GM12878 (cell line): ENCODE measurements around the gene C3orf70. TPM values are rescaled to one million over a fixed set of nuclear protein-coding genes. Genes with fewer than 3 reads are reported as not detected.

Experiments
- ATAC-seq: fragments of 200-7000 bp; cut with Tn5 transposase; 3 replicates; pipeline ENCODE4 v1.9.1; 2020; ENCODE audit warnings: mild to moderate bottlenecking, moderate library complexity
- BruUV-seq: library from RNA; stranded (reverse); fragments of 400-500 nt; replicated peaks from 2 replicates; lab custom pipeline; 2021; lab: Mats Ljungman, UMichigan
- CTCF ChIA-PET: fragments of 300-600 bp; sonication (Branson Sonifier 250); formaldehyde crosslinking; extraction: SDS; loops from one replicate; lab custom pipeline; 2021; ENCODE audit warnings: inconsistent platforms; lab: Yijun Ruan, JAX
- POLR2A ChIA-PET: fragments of 350-600 bp; formaldehyde crosslinking; extraction: SDS; loops from one replicate; lab custom pipeline; 2021; ENCODE audit warnings: inconsistent platforms; lab: Charles Lee
- RAD21 ChIA-PET: fragments of 300-600 bp; sonication (Branson Sonifier 250); formaldehyde crosslinking; loops from one replicate; lab custom pipeline; 2023; ENCODE audit warnings: antibody characterized with exemption; ENCODE audit not compliant: unreplicated experiment; lab: Charles Lee
- SMC1A ChIA-PET: fragments of 300-600 bp; sonication (Branson Sonifier 250); formaldehyde crosslinking; loops from one replicate; lab custom pipeline; 2023; ENCODE audit not compliant: unreplicated experiment, uncharacterized antibody; lab: Charles Lee
- DNase-seq: peaks from one replicate; pipeline ENCODE4 v3.0.0-alpha.2; 2011; ENCODE audit warnings: low read depth, low spot score
- FAIRE-seq: peaks from 3 replicates; lab custom pipeline; 2011; peaks lifted over from hg19 to GRCh38; lab: Jason Lieb, UNC
- H2AFZ ChIP-seq: 2 replicates; pipeline ENCODE4 v1.6.0; 2011; ENCODE audit warnings: low read depth, low read length, control low read depth; ENCODE audit not compliant: control insufficient read depth
- H3K27ac ChIP-seq: 2 replicates; pipeline ENCODE4 v1.5.1; 2011; ENCODE audit warnings: control low read depth; ENCODE audit not compliant: control insufficient read depth, insufficient read depth
- H3K27me3 ChIP-seq, 2 experiments: replicated peaks in 1 of 2; 2 replicates each; pipeline versions ENCODE4 v1.6.0 to v1.6.1; 2011; ENCODE audit warnings: low read length in 1 of 2; ENCODE audit not compliant: control insufficient read depth in 2 of 2, insufficient read depth in 2 of 2
- H3K36me3 ChIP-seq, 2 experiments: 2 replicates each; pipeline ENCODE4 v1.5.1; 2011; ENCODE audit warnings: low read length in 1 of 2; ENCODE audit not compliant: control insufficient read depth in 2 of 2, insufficient read depth in 2 of 2
- H3K4me1 ChIP-seq: 2 replicates; pipeline ENCODE4 v1.6.1; 2011; ENCODE audit warnings: mild to moderate bottlenecking, low read length, moderate library complexity, mixed read lengths; ENCODE audit not compliant: control insufficient read depth, insufficient read depth
- H3K4me2 ChIP-seq: 2 replicates; pipeline ENCODE4 v1.6.0; 2011; ENCODE audit warnings: control low read depth; ENCODE audit not compliant: control insufficient read depth, insufficient read depth
- H3K4me3 ChIP-seq: fragments of 200-600 bp; sonication (generic); 2 replicates; pipeline ENCODE4 v1.5.1; 2016
- H3K79me2 ChIP-seq: 2 replicates; pipeline ENCODE4 v1.6.0; 2011; ENCODE audit warnings: low read length; ENCODE audit not compliant: control insufficient read depth, insufficient read depth
- H3K9ac ChIP-seq: 2 replicates; pipeline ENCODE4 v1.8.0; 2011; ENCODE audit warnings: low read length, control low read depth, mixed read lengths; ENCODE audit not compliant: control insufficient read depth, insufficient read depth
- H3K9me3 ChIP-seq: replicated peaks from 3 replicates; pipeline ENCODE4 v1.5.1; 2011; ENCODE audit warnings: mild to moderate bottlenecking, low read length; ENCODE audit not compliant: control insufficient read depth, insufficient read depth
- H4K20me1 ChIP-seq: 2 replicates; pipeline ENCODE4 v1.6.0; 2011; ENCODE audit not compliant: control insufficient read depth, insufficient read depth
- PML ChIP-seq: IDR thresholded peaks from 2 replicates; pipeline ENCODE4 v1.6.1; 2012; ENCODE audit warnings: low read length, inconsistent platforms
- ZBED1 ChIP-seq: IDR thresholded peaks from 2 replicates; pipeline ENCODE4 v1.6.1; 2016; ENCODE audit warnings: borderline replicate concordance
- ZNF384 ChIP-seq: IDR thresholded peaks from 2 replicates; pipeline ENCODE4 v1.6.1; 2012; ENCODE audit warnings: low read depth, mild to moderate bottlenecking, low read length, improper control_type of control experiment, borderline replicate concordance
- WGBS: methylation state at CpG from one replicate; pipeline ENCODE4 v1.1.6; 2016; ENCODE audit warnings: low lambda C conversion rate; ENCODE audit not compliant: insufficient replicate concordance, insufficient coverage; ENCODE audit errors: missing lambda C conversion rate; 5-methylcytosine and 5-hydroxymethylcytosine counted together
- in situ Hi-C: fragments of 300-500 bp; cut with MboI; formaldehyde crosslinking; loops from 9 replicates; pipeline ENCODE4 v1.14.3; 2018; ENCODE audit warnings: mixed read lengths
- intact Hi-C: fragments of 100-400 bp; cut with micrococcal nuclease; formaldehyde crosslinking; loops from one replicate; pipeline ENCODE4 v1.14.2; 2022; ENCODE audit not compliant: unreplicated experiment
- polyA plus RNA-seq, 11 experiments: library from polyadenylated mRNA; depleted of rRNA in 4 of 11; unstranded in 6 of 11; stranded (reverse) in 5 of 11; fragments of >200 nt; fragmentation: Nextera tagmentation in 4 of 11; fragmentation: Illumina TruSeq in 1 of 11; extraction: Ambion mirVana in 4 of 11; extraction: Trizol in 1 of 11; gene quantifications; 1 replicate in 1 of 11; 2 replicates in 10 of 11; pipeline versions ENCODE4 v1.2.1 to v1.2.3, GENCODE V29; 2011 to 2016; ENCODE audit warnings: inconsistent platforms in 2 of 11, missing spikeins in 2 of 11, low read depth in 1 of 11
- total RNA-seq, 4 experiments: library from RNA; depleted of rRNA in 3 of 4; stranded (reverse); fragments of >200 nt in 3 of 4; fragmentation: Illumina TruSeq in 1 of 4; extraction: Trizol in 1 of 4; gene quantifications; 2 replicates each; pipeline versions ENCODE4 v1.2.1 to v1.2.3, GENCODE V29; 2013 to 2021
- TF ChIP-seq, protein P1 (sequence below): fragments of 450-650 bp; IDR thresholded peaks from 2 replicates; pipeline ENCODE4 v1.6.1; 2017; ENCODE audit warnings: mild to moderate bottlenecking, low read depth, inconsistent platforms; ENCODE audit not compliant: poor library complexity, severe bottlenecking
- TF ChIP-seq, protein P2 (sequence below): IDR thresholded peaks from 2 replicates; pipeline ENCODE4 v1.6.1; 2011; ENCODE audit warnings: borderline replicate concordance, low read depth, mild to moderate bottlenecking, moderate library complexity, low read length; ENCODE audit not compliant: insufficient read depth, poor library complexity, severe bottlenecking

C3orf70 gene
- total and polyA plus RNA-seq, 10 of the 15 experiments (the other 5 are each of a cell fraction or from before 2014, with no cell fraction given): 0.03 to 0.04 TPM; not detected in 8

DNA sequence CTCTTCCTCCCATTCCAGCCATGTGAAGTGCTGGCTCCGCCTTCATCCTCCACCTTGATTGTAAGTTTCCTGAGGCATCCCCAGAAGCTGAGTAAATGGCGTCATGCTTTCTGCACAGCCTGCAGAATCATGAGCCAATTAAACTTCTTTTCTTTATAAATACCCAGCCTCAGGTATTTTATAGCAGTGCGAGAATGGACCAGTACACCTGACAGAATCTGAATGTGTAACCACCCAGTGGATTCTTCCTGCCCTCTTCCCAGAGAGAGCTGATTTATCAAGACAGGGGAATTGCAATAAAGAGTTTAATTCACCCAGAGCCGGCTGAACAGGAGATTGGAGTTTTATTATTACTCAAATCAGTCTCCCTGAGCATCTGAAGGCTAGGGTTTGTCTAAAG lies 86.6 kb downstream of the C3orf70 start:
- Histone ChIP-seq H3K27me3 (no peaks in the 10 kb centered on the region), H3K9me3 (no peaks in the 10 kb centered on the region; the same call in 2 of the 3 replicates), H3K4me3 (no peak overlapping the region), H4K20me1 (no peaks in the 10 kb centered on the region), H3K36me3 (no peaks in the 10 kb centered on the region), H3K4me1 (no peaks in the 10 kb centered on the region), H3K9ac (no peak overlapping the region), H3K79me2 (no peaks in the 10 kb centered on the region), H3K4me2 (no peak overlapping the region), H2AFZ (no peak overlapping the region), H3K27ac (no peak overlapping the region)
- in situ Hi-C loops (no loop called here), intact Hi-C loops (no loop called here)
- ChIA-PET SMC1A (no interaction called here), POLR2A (no interaction called here), RAD21 (no interaction called here), CTCF (no interaction called here)
- ATAC-seq: no peak
- FAIRE-seq: no peak
- TF ChIP-seq, protein P1, sequence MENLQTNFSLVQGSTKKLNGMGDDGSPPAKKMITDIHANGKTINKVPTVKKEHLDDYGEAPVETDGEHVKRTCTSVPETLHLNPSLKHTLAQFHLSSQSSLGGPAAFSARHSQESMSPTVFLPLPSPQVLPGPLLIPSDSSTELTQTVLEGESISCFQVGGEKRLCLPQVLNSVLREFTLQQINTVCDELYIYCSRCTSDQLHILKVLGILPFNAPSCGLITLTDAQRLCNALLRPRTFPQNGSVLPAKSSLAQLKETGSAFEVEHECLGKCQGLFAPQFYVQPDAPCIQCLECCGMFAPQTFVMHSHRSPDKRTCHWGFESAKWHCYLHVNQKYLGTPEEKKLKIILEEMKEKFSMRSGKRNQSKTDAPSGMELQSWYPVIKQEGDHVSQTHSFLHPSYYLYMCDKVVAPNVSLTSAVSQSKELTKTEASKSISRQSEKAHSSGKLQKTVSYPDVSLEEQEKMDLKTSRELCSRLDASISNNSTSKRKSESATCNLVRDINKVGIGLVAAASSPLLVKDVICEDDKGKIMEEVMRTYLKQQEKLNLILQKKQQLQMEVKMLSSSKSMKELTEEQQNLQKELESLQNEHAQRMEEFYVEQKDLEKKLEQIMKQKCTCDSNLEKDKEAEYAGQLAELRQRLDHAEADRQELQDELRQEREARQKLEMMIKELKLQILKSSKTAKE: no peak
- TF ChIP-seq, protein P2, sequence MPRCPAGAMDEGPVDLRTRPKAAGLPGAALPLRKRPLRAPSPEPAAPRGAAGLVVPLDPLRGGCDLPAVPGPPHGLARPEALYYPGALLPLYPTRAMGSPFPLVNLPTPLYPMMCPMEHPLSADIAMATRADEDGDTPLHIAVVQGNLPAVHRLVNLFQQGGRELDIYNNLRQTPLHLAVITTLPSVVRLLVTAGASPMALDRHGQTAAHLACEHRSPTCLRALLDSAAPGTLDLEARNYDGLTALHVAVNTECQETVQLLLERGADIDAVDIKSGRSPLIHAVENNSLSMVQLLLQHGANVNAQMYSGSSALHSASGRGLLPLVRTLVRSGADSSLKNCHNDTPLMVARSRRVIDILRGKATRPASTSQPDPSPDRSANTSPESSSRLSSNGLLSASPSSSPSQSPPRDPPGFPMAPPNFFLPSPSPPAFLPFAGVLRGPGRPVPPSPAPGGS: no peak
- TF ChIP-seq ZNF384 (no peak), ZBED1 (no peak), PML (no peak)
- BruUV-seq: no TSS peak
- WGBS: 44% methylated on average over 4 of the region's 4 CpGs
- no peak for DNase-seq
